Activated CD8-positive, alpha-beta memory T cell treated with anti-CD3 and anti-CD28 coated beads, Interleukin-2, amount 50 U/mL, for 4 hours (primary cell): ENCODE results near the gene ABCG5.

ENCODE experiments used
- DNase-seq: peaks from one replicate; pipeline ENCODE4 v3.0.0-alpha.2; 2020

Gene ABCG5

DNA sequence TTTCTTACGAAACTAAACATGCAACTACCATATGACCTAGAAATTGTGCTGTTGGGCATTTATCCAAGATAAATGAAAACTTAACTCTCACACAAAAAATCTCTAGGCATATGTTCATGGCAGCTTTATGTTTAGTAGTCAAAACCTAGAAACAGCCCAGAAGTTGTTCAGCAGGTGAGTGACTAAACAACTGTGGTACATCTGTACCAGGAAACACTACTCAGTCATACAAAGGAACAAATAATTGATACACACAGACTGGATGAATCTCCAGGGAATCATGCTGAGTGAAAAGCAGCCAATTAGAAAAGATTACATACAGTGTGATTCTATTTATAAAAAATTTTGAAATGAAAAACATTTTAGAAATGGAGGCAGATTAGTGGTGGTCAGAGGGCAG is 35.5 kb downstream of the ABCG5 start:
- DNase-seq = no peak

DNA sequence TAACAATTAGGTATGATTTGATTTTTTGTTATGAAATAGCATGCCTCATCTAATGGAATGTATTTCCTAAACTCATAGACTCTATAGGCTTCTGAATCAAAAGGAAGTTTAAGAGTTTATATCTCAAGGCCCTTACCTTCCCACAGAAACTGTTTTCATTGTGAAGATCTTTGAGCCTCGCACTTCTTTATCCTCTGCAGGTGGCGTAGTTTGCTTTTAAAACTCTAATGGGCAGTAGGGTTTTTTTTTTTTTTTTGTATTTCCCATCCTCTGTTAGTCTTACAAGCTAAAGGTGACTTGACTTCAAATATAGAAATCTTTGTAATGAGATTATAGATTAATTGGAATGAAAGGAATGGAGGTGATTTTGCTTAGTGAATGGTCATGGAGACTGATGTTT is 36.5 kb downstream of the ABCG5 start:
- DNase-seq = no peak

DNA sequence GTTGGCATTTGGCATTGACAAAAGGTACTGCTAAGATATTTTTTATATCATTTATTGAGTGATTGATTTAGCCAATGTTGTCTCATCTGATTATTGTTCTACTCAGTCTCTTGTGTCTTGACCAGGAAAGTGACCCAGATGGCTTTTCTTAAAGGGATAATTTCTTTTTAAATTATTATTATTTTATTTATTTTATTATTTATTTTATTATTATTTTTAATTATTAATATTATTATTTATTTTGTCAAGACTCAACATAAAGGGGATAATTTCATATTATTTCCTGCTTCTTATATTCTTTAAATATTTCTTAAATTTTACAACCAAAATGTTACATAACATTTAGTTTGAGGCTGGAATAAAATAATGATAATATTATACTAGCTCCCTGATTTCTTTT is 37.7 kb downstream of the ABCG5 start:
- no peak for DNase-seq

DNA sequence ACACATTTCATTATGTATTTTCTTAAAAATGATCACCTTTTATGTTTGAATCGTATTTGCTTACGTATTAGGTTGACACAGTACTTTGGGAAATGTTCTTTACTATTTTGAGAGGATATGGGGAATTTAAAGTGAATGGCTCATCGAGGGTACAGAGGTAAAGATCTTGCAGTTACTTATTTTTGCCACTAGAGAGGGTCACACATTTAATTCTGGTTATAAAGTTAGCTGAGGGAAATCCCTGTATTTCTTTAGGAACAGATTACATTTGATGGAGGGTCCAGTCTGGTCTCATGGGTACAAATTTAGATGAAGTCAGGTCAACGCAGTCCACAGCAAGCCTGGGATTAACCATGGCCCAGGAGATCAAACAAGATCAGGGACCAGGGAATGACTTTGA is 40.3 kb downstream of the ABCG5 start:
- no peak for DNase-seq

DNA sequence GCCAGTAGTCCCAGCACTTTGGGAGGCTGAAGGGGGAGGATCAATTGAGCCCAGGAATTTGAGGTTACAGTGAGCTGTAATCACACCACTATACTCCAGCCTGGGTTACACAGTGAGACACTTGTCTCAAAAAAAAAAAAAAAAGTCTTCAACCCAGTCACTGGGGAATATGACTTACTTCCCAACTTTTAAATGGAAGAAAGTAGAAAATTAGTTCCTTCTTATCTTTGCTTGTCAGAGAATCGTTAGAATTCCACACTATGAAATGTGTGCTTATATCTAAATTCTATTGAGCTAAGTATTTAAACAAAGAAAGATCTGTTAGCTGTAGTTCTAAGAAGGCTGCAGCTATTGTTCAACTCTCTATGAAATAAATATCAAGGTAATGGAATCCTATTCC is 42.4 kb downstream of the ABCG5 start:
- no peak for DNase-seq

DNA sequence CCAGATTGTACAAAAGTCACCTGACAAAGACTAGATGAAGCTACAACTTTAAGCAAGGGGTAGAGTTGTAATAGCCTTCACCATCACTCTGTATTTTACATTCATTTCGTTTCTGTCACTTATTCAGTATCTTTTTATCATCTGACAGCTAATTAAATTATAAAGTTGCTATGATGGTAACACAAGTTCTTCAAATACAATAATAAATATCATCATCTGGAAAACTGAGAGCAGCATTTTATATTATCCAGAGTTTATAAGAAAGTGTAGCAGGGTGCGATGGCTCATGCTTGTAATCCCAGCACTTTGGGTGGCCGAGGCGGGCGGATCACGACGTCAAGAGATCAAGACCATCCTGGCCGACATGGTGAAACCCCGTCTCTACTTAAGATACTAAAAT is 43.7 kb downstream of the ABCG5 start:
- no peak for DNase-seq

DNA sequence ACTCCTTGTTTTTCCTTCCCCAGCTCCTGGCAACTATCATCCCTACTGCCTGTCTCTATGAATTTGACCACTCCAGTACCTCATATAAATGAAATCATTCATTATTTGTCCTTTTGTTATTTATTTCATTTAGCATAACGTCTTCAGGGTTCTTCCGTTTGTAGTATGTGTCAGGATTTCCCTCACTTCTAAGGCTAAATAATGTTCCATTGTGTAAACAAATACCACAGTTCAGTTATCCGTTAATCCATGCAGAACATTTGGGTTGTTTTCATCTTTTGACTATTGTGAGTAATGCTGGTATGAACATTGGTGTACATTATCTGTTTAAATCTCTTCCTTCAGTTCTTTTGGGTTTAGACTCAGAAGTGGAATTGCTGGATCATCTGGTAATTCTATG is 46.0 kb downstream of the ABCG5 start:
- DNase-seq = no peak

DNA sequence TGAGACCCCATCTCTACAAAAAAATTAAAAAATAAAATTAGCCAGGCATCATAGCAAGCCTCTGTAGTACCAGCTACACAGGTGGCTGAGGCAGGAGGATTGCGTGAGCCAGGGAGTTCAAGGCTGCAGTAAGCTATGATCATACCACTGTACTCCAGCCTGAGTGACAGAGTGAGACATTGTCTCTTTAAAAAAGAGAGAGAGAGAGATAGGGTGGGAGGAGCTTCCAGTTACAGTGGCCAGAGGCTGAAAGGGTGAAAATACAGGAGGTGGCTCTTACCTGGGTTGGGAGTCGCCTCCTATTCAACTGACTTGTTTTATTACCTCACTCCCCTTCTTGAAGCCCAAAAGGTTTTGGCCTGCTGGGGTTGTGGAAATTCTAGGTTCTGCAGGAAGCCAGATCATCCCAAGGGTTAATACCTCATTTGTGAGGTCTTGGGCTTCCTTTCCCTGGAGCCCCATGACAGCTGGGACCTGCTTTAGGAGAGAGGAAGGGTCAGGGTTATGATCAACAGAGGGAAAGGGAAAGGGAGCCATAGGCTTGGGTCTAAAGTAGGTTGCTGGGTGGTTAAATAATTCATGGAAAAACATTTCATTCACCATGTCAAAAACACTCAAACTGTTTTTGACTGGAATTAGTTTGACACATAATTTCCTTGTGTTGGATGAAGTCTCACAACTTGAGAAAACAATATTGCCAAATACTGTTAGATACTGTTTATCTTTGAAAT is 47.4 kb downstream of the ABCG5 start:
- DNase-seq = no peak

DNA sequence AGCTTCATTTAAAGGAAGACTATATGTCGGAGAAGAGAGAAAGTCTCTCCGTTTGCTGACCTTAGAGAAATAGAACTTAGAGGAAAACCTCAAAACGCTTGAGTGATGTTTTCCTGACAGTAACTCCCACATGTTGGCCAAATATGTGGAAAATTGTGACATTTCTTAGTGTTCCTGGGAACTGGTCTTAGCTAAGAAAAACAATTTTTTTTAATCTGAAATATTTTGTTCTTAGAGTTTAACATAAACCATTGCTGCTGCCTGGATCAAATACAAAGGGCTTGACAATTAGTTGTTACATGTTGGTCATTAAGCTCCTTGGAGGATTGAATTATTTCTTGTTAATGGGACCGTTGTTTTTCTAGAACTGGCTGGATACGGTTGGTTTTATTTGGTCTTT is 48.5 kb downstream of the ABCG5 start:
- DNase-seq = no peak

DNA sequence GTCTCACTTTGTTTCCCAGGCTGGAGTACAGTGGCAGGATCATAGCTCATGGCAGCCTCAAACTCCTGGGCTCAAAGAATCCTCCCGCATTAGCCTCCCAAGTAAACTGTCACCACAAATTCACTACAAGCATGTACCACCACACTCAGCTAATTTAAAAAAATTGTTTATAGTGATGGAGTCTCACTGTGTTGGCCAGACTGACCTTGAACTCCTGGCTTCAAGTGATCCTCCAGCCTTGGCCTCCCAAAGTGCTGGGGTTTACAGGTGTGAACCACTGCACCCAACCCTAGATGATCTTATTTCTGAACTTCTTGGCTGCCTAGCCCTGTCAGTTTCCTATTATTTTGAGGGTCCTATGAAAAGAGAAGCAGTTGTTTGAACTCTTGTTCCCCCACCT is 50.0 kb downstream of the ABCG5 start:
- no peak for DNase-seq

DNA sequence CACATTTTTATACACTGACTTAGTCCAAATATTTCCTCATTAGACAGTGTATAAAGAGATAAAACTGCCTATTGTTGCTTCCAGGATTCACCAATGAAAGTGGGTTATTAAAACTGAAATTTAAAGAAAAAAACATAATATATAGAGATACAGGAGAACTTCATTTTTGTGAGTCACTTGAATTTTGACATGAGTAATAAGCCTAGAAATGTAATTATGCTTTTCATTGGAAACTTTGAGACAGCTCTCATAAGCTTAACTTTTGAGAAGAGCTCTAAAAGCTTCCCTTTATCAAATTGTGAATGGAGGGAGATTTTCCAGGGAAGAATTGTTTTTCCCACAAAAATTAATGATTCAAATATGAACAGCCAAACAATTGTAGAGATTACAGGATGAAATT is 50.7 kb downstream of the ABCG5 start:
- no peak for DNase-seq

DNA sequence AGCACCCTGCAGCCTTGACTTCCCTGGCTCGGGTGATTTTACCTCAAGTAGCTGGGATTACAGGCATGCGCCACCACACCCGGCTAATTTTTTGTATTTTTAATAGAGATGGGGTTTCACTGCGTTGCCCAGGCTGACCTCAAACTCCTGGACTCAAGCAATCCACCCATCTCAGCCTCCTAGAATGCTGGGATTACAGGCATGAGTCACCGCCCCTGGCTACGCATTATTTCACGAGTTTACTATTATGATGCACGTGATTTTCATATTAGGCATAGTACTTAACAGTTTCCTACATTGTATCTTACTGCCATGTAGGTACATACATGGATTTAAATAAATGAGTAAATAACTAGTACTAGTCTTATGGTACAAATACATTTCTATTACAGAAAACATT is 60.4 kb downstream of the ABCG5 start:
- DNase-seq = no peak

DNA sequence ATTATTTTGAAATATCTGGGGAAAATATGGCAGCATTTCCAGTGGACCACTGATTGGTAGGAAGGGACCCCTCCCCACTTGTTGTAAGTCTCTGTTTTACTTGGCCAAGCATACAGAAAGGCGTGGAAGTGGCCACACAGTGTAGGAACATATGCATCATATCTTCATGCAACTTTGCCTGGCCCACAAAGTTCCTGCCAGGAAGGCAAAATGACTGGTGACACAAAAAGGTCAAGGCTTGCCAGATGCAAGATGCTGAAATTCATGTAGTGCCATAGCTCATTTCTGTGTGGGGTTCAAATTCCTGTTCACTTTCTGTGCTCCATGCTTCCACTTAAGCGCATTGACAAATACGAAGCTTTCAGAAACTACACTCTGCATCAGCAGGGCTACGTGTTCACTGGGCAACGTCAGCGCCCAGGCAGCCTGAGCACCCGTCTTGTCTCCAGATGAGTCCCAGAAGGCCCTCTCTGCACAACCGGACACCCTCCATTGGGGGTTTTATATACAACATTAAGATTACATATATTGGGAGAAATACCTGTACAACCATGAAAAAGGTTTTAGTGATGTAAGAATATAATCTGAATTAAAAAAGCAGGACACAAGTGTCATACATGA is 61.2 kb downstream of the ABCG5 start:
- no peak for DNase-seq

DNA sequence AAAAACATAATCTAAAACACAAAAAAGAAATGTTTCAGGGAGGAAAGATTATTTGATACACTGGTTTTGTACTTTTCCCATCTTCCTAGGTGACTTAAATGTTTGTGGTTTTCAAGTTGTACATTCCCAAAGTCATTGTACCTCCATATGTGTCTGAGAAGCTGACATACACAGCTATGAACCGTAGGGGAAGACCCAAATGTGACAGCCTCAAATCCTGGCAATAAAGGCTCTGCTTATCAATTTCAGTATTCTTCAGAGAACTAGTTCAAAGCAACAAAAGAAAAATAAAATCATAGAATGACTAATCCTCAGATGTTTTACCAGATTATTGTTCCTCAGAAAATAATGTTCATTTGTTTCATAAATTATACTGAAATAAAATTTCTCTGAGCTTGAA is 62.3 kb downstream of the ABCG5 start:
- no peak for DNase-seq

DNA sequence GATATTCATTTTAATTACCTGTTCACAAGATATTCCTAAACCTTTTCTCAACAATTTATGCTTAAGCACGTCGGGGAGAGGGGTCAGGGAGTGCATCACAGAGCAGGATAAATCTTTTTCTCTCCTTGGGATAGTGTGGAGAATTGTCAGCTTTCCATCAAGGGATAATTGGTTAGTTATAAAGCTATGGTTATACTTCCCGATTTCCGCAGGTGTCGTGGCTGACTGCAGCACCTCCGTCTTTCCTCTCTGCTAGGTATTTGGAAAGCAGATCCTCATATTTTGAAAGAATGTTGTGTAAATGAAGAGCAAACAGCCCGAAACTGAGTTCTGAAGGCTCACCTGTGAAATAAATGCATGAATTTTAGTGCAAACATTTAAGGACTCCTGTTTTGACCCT is 64.0 kb downstream of the ABCG5 start:
- no peak for DNase-seq

DNA sequence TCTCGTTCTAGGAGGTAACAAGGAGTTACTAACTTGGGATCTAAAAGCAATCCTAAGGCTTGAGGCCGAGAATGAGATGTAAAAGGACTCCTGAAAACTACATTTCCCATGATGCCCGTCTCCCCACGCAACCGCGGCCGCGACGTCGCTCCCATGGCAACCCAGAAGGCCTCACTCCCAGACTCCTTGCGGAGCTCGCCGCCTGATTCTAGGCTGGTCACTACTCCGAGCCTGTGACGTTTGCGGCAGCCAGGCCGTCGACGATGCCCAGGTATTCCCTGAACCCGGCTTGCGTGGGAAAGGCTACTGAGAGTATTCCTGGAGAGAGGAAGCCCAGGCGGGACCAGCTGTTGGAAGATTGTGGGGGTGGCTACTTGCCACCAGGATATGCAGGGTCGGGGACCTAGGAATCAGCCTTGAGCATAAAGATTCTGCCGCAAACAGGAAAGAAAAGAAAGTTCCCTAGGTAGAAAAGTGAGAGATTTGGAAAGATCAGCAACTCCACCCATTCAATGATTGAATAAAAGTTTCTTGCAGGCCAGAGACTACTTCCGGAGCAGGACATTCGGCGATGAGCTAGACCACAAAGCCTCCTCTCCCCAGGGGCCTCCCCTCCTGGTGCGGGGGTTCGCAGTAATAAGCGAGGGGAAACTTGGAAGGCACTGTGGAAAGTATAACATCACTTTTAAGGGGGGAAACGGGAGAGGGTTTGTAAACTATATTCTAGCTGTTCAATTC is 64.6 kb downstream of the ABCG5 start, which contains the start of gene DYNC2LI1:
DYNC2LI1 (plus strand) TSS at position 164 of the 738 bp plus-strand sequence; CDS start at position 264, 100 bp downstream.
- DNase-seq = peak; percentile 80

DNA sequence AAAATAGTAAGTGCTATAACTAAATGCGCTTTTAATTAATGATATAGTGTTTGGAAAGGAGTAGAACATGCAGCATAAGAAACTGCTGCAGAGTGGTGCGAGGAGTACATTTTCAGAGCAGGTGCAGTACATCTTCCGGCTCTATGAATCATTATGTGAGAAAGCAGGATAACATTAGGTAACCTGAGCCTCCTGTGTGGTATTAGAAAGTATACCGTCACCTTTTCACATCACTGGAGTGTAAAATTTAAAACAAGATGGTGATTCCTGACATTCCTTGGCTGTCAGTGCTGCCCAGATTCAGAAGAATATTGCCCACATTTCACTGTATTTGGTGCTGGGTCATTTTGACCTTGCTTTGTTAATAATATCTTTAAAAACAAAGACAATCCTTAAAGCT is 72.6 kb downstream of the ABCG5 start:
- no peak for DNase-seq

DNA sequence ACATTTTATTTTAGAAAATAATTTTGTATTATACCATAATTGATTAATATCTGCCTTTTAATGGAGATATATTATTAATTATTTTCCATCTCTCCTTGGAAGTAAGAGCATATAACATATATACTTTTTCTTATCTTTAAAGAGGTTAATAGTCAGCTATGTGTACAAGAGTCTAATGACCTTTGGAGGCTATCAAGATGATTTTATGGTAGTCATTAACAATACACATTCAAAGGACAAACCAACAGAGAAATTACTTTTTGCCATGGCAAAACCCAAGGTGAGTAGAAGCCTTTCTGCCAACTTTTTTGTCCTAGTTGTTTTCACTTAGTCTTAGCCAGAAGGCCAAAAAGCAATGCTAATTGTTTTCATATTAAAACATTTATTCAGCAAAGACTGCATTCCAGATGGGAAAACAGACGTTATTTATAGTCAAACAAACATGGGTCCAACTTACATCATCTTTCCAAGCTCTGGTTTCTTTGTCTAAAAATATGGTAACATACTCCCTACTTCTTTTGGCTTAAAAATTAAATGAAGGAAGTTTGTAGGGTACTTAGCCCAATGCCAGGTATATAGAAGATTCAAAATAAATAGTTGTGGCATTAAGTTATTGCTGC is 74.4 kb downstream of the ABCG5 start:
- DNase-seq = no peak

DNA sequence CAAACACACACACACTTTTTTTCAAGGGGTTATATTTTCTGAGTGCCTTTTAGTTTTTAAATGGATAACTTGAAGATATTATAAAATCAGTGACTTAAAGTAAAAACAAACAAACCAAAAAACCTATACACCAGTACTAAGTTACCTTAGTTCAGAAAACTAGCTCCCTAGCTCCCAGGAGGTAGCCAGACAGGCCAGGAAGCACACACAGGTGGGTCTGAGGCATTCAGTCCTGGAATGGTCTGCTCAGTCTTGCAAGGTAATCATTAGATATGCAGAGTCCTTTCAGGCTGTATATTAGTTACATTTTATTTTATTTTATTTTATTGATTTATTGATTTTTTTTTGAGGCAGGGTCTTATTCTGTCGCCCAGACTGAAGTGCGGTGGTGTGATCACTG is 75.5 kb downstream of the ABCG5 start:
- no peak for DNase-seq
